ENCODE data around the gene ATP8A2. TPM values are rescaled to one million over a fixed set of nuclear protein-coding genes. Genes with fewer than 3 reads are reported as not detected.

ATP8A2 gene
- total and polyA plus RNA-seq, 10 of the 15 experiments (the other 5 are each of a cell fraction or from before 2014, with no cell fraction given): 0.01 to 0.04 (median 0.04) TPM; not detected in 7

DNA sequence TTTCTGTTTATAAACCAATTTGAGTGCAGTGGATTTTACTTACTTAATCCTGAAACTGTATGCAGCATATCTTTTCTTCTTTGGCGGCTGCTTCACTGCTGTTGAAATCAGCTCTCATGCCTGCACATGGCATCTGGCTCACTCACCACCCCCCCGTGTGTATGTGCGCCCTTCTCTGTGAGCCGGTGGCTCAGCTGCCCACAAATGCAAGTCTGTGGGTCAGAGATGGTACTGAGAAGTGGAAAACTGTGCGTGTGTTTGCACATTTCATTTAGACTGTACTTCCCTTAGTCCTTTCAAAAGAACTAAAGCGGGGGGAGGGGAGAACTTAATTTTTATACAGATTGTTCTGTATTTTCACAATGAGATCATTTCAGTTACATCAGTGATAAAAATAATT, 372.4 kb downstream of the ATP8A2 start:
- no peak overlapping the region for H2AFZ ChIP-seq (ENCODE audit: control insufficient read depth, low read depth, low read length)
- H3K4me1 ChIP-seq (ENCODE audit: control insufficient read depth, insufficient read depth, low read length): no peaks in the 10 kb centered on the region
- no peak overlapping the region for H3K4me2 ChIP-seq (ENCODE audit: control insufficient read depth, insufficient read depth)
- no peaks in the 10 kb centered on the region for H3K27me3 ChIP-seq (replicated peaks in 1 of 2; ENCODE audit: control insufficient read depth in 2 of 2, insufficient read depth in 2 of 2, low read length in 1 of 2)
- TF ChIP-seq IKZF1 (conservative IDR thresholded peaks at IDR 0.05) (no peak), IRF4 (IDR thresholded peaks at IDR 0.05; ENCODE audit: low read depth, low read length) (no peak), MEF2B (IDR thresholded peaks at IDR 0.05; ENCODE audit: partially characterized antibody, poor library complexity, severe bottlenecking) (no peak), STAT1 (conservative IDR thresholded peaks at IDR 0.05) (no peak), CHD2 (IDR thresholded peaks at IDR 0.05; ENCODE audit: borderline replicate concordance, low read depth, low read length) (no peak), ZNF384 (IDR thresholded peaks at IDR 0.05; ENCODE audit: borderline replicate concordance, low read depth, low read length) (no peak), CBX3 (IDR thresholded peaks at IDR 0.05; ENCODE audit: borderline replicate concordance, low read depth) (no peak), CHD1 (IDR thresholded peaks at IDR 0.05; ENCODE audit: low read depth, low read length) (no peak), HDGF (IDR thresholded peaks at IDR 0.05) (no peak), MXI1 (IDR thresholded peaks at IDR 0.05; ENCODE audit: low read depth, low read length) (no peak), BRCA1 (IDR thresholded peaks at IDR 0.05; ENCODE audit: low read depth, low read length) (no peak), ETV6 (conservative IDR thresholded peaks at IDR 0.05 in 1 of 2, IDR thresholded peaks at IDR 0.05 in 1 of 2; ENCODE audit: borderline replicate concordance in 1 of 2, low read depth in 1 of 2) (no peak), E2F8 (IDR thresholded peaks at IDR 0.05; ENCODE audit: low read depth, partially characterized antibody) (no peak), BHLHE40 (IDR thresholded peaks at IDR 0.05; ENCODE audit: borderline replicate concordance in 1 of 2, low read depth in 2 of 2, low read length in 1 of 2) (no peak), FOS (IDR thresholded peaks at IDR 0.05; ENCODE audit: borderline replicate concordance, extremely low read depth, insufficient read length) (no peak), CBX5 (IDR thresholded peaks at IDR 0.05; ENCODE audit: low read depth) (no peak)
- TF ChIP-seq, protein P1, sequence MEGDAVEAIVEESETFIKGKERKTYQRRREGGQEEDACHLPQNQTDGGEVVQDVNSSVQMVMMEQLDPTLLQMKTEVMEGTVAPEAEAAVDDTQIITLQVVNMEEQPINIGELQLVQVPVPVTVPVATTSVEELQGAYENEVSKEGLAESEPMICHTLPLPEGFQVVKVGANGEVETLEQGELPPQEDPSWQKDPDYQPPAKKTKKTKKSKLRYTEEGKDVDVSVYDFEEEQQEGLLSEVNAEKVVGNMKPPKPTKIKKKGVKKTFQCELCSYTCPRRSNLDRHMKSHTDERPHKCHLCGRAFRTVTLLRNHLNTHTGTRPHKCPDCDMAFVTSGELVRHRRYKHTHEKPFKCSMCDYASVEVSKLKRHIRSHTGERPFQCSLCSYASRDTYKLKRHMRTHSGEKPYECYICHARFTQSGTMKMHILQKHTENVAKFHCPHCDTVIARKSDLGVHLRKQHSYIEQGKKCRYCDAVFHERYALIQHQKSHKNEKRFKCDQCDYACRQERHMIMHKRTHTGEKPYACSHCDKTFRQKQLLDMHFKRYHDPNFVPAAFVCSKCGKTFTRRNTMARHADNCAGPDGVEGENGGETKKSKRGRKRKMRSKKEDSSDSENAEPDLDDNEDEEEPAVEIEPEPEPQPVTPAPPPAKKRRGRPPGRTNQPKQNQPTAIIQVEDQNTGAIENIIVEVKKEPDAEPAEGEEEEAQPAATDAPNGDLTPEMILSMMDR (IDR thresholded peaks at IDR 0.05 in 2 of 3, conservative IDR thresholded peaks at IDR 0.05 in 1 of 3; ENCODE audit: control insufficient read depth in 2 of 3, extremely low read depth in 1 of 3, insufficient read depth in 1 of 3, low read depth in 3 of 3, low read length in 3 of 3): no peak
- POLR2A ChIA-PET: no interaction called here
- H4K20me1 ChIP-seq (ENCODE audit: control insufficient read depth, insufficient read depth): no peaks in the 10 kb centered on the region
- ATAC-seq (no peak), DNase-seq (ENCODE audit: low read depth, low spot score) (no peak), FAIRE-seq (no peak)
- no peak overlapping the region for H3K4me3 ChIP-seq
- SMC1A ChIA-PET (ENCODE audit: uncharacterized antibody, unreplicated experiment): no interaction called here
- H3K9me3 ChIP-seq (replicated peaks; ENCODE audit: control insufficient read depth, insufficient read depth, low read length): no peaks in the 10 kb centered on the region
- CTCF ChIA-PET: no interaction called here
- intact Hi-C loops (cut with micrococcal nuclease; ENCODE audit: unreplicated experiment) (no loop called here), in situ Hi-C loops (cut with MboI) (no loop called here)
- H3K79me2 ChIP-seq (ENCODE audit: control insufficient read depth, insufficient read depth, low read length): no peaks in the 10 kb centered on the region
- no TSS peak for BruUV-seq (replicated peaks)
- WGBS (ENCODE audit: insufficient coverage, insufficient replicate concordance, low lambda C conversion rate, missing lambda C conversion rate): 32% methylated on average over 6 of the region's 6 CpGs
- no peaks in the 10 kb centered on the region for H3K36me3 ChIP-seq (ENCODE audit: control insufficient read depth in 2 of 2, insufficient read depth in 2 of 2, low read length in 1 of 2)
- no peak overlapping the region for H3K27ac ChIP-seq (ENCODE audit: control insufficient read depth, insufficient read depth)
- no peak overlapping the region for H3K9ac ChIP-seq (ENCODE audit: control insufficient read depth, insufficient read depth, low read length)
- RAD21 ChIA-PET (ENCODE audit: unreplicated experiment): no interaction called here

All from GM12878 (cell line).